Neural crest cell (in vitro differentiated cells): ENCODE results near the gene LTBP1. TPM values are rescaled to one million over a fixed set of nuclear protein-coding genes. Genes with fewer than 3 reads are reported as not detected.

Experiments
- DNase-seq: peaks from one replicate; pipeline ENCODE4 v3.0.0; 2021; ENCODE audit warnings: low read depth, mixed read lengths, low spot score
- H3K27ac Mint-ChIP-seq: one replicate; pipeline ENCODE4 v1.8.0; 2021; ENCODE audit warnings: mild to moderate bottlenecking, mixed read lengths; ENCODE audit not compliant: unreplicated experiment
- H3K27me3 Mint-ChIP-seq: 2 replicates; pipeline ENCODE4 v1.8.0; 2021; ENCODE audit warnings: low read depth, mild to moderate bottlenecking, mixed read lengths
- H3K36me3 Mint-ChIP-seq: 2 replicates; pipeline ENCODE4 v1.8.0; 2021; ENCODE audit warnings: low read depth, mild to moderate bottlenecking, mixed read lengths
- H3K4me1 Mint-ChIP-seq: 2 replicates; pipeline ENCODE4 v1.8.0; 2021; ENCODE audit warnings: mixed read lengths
- H3K4me3 Mint-ChIP-seq: one replicate; pipeline ENCODE4 v1.8.0; 2021; ENCODE audit warnings: mild to moderate bottlenecking, mixed read lengths
- H3K9me3 Mint-ChIP-seq: 2 replicates; pipeline ENCODE4 v1.8.0; 2021; ENCODE audit warnings: mixed read lengths
- CTCF ChIP-seq: fragments of 200-600 bp; sonication (generic); conservative IDR thresholded peaks from 2 replicates; pipeline ENCODE4 v1.5.0; 2021; ENCODE audit warnings: antibody characterized with exemption, mild to moderate bottlenecking
- total RNA-seq: library from RNA; stranded (reverse); gene quantifications from 2 replicates; pipeline ENCODE4 v1.2.1, GENCODE V29; 2021

The LTBP1 gene
- total RNA-seq, 1 donor from 2014 or later: 30.2 TPM

- Mint-ChIP-seq H3K4me3 (no peak overlapping the region), H3K36me3 (no peaks in the 10 kb centered on the region), H3K4me1 (peaks cover 9% of the 10 kb centered on the region), H3K9me3 (no peaks in the 10 kb centered on the region), H3K27ac (no peak overlapping the region), H3K27me3 (no peaks in the 10 kb centered on the region)
- no peak for TF ChIP-seq CTCF
- DNase-seq: no peak
These were observed 273.1 kb downstream of the LTBP1 start for GRCh38 chr2:33219850-33220275.

GRCh38 chr2:33220533-33220932, 273.8 kb downstream of the LTBP1 start:
- no peak overlapping the region for H3K4me3 Mint-ChIP-seq
- peaks cover 9% of the 10 kb centered on the region for H3K4me1 Mint-ChIP-seq
- H3K27me3 Mint-ChIP-seq: no peaks in the 10 kb centered on the region
- H3K36me3 Mint-ChIP-seq: peaks cover 1% of the 10 kb centered on the region
- H3K9me3 Mint-ChIP-seq: peaks cover 1% of the 10 kb centered on the region
- TF ChIP-seq CTCF: no peak
- no peak for DNase-seq
- H3K27ac Mint-ChIP-seq: no peak overlapping the region

GRCh38 chr2:33221046-33221784, 274.5 kb downstream of the LTBP1 start:
- H3K27ac Mint-ChIP-seq: no peak overlapping the region
- H3K4me1 Mint-ChIP-seq: peaks cover 9% of the 10 kb centered on the region
- no peak for DNase-seq
- H3K36me3 Mint-ChIP-seq: peaks cover 4% of the 10 kb centered on the region
- no peak overlapping the region for H3K4me3 Mint-ChIP-seq
- no peaks in the 10 kb centered on the region for H3K27me3 Mint-ChIP-seq
- peaks cover 6% of the 10 kb centered on the region for H3K9me3 Mint-ChIP-seq
- no peak for TF ChIP-seq CTCF

- no peak for TF ChIP-seq CTCF
- H3K27me3 Mint-ChIP-seq: no peaks in the 10 kb centered on the region
- H3K4me1 Mint-ChIP-seq: peaks cover 9% of the 10 kb centered on the region
- no peak for DNase-seq
- H3K9me3 Mint-ChIP-seq: peaks cover 6% of the 10 kb centered on the region
- H3K4me3 Mint-ChIP-seq: no peak overlapping the region
- no peak overlapping the region for H3K27ac Mint-ChIP-seq
- H3K36me3 Mint-ChIP-seq: peaks cover 4% of the 10 kb centered on the region
These were observed 275.6 kb downstream of the LTBP1 start for GRCh38 chr2:33222309-33222708.

GRCh38 chr2:33223856-33224255, 277.1 kb downstream of the LTBP1 start:
- H3K27ac Mint-ChIP-seq: no peak overlapping the region
- TF ChIP-seq CTCF: no peak
- no peak overlapping the region for H3K4me3 Mint-ChIP-seq
- H3K9me3 Mint-ChIP-seq: peaks cover 6% of the 10 kb centered on the region
- DNase-seq: no peak
- peaks cover 4% of the 10 kb centered on the region for H3K36me3 Mint-ChIP-seq
- no peaks in the 10 kb centered on the region for H3K27me3 Mint-ChIP-seq
- peaks cover 9% of the 10 kb centered on the region for H3K4me1 Mint-ChIP-seq
